Myocyte (in vitro differentiated cells): ENCODE results near the gene MCM3AP. TPM values are rescaled to one million over a fixed set of nuclear protein-coding genes. Genes with fewer than 3 reads are reported as not detected.
"Not testable (repeated sequence)": the region's sequence is repeated elsewhere in the genome, so short reads cannot be mapped to it uniquely, and the experiment has no call there.

Source experiments
- DNase-seq: peaks from one replicate; pipeline ENCODE4 v3.0.0-alpha.2; 2012; ENCODE audit warnings: low read depth
- total RNA-seq: library from RNA; depleted of rRNA; stranded (reverse); fragments of >200 nt; gene quantifications from 2 replicates; pipeline ENCODE4 v1.2.3, GENCODE V29; 2014

Gene MCM3AP
- total RNA-seq, 1 donor from 2014 or later: 85.4 TPM

DNA sequence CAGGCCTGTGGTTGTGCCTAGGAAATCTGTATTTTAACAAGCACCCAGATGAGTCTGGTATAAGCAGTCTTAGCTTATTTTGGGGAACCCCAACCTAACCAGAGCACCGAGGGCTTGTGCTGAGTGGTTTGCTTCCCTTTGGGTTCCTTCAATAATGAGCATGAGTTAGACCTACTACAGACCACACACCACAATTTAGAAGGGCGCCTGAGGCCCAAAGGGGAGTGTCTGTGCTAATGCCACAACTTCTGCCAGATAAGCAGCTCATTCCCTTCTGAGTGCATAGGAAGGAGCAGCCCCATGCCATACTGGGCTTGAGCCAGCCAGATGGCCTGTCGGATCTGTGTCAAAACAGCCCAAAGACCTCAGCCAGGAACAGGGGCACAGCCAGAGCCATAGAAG, 41.5 kb downstream of the MCM3AP start:
- DNase-seq: no peak

DNA sequence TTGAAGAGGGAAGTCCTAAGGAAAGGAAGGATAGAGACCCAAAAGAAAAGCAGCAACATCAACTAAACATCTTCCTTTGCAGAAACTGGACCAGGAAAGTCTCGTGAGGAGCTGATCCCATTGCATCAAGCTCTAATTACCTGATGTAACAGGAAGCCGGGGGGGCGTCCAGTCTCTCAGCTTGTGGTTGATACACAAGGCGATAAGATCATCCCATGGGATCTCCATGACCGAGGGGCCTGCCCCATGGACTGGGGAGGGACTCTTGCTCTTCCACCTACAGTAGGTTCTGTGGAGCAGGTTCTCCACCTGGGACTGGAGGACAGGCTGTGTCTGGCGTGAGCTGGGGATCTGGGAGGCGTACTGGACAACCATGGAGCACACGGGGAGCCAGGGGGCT, 42.1 kb downstream of the MCM3AP start:
- no peak for DNase-seq

DNA sequence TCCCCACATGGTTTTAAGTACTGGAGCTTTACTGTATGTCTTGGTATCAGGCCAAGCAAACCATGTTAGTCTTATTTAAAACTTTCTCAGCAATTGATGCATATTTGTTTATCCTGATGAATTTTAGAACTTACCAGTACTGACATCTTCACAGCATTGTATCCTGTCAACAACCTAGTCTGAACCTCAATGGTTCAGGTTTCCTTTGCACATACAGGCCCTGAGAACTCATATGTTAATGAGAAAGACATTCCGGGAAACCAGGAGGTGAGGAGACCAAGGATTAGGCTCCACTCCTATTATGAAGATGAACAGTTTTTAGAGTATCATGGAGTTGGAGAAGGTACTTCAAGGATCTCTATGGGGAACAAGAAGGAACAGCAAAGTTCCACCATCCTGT, 43.8 kb downstream of the MCM3AP start:
- not testable (repeated sequence) for DNase-seq

DNA sequence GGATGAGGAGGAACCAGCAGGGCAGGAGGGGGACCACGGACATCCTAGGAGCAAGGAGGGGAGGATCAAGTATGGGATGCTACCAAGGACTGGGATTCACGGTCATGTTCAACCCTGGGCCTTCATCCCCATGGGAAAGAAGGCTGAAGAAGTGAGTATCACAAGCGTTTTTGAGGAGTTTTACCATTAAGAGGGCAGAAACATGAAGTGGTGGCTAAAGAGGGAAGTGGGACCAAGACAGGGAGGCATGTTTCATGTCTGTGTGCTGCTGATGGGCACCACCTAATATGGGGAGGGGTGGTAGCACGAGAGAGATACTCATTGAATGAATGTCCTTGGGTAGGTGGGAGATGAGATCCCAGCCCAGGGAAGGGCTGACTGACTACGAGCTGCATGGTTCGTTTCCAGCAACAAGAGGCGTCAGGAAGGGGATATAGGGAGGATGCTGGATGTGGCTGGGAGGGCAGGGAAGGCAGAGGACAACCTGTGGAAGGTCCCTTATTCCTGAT, 45.5 kb downstream of the MCM3AP start:
- DNase-seq: no peak

DNA sequence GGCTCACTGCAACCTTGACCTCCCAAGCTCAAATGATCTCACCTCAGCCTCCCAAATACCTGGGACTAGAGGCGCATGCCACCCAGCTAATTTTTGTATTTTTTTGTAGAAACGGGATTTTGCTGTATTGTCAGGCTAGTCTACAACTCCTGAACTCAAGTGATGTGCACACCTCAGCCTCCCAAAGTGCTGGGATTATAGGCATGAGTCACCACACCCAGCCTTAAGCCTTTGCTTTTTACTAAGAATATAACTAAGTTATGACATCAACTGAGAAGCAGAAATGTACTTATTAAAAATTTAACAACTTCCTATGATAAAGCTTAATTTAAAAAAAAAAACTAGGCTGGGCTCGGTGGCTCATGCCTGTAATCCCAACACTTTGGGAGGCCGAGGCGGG, 47.9 kb downstream of the MCM3AP start:
- no peak for DNase-seq

DNA sequence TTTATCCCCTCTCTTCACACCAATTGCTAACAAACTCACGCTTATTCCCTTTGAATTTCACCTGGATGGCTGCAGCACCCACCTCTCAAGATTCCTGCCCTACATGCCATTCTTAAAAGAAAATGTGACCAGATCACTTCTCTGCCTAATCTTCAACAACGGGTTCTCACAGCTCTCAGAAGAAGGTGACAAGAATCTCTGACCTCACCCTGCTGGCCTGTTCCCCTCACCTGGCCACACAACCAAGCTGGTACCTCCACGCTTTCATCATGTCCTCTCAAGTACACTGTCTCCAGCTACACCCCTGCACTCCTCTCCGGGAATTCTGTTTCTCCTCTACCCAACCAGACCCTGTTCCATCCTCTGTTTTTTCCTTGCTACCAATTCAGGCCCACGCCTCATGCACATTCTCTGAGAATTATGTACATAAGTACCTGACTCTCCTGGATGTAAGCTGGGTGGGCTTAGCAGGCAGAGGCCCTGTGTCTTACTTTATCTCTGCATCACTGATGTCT, 50.9 kb downstream of the MCM3AP start:
- no peak for DNase-seq

DNA sequence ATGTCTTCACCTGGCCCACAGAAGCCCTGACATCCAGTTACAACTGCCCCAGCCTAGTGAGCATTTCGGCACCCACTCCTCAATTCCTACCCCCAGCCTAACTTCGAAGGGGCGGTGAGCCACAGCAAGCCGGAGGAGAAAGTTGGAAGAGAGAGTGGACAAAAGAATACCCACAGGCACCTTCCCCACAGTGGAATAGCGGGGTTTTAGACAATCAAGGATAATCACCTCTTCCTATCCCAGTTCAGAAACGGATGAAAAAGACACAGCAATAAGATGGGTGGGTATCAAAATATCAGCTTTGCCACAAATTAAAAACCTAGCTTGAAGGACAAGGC, 55.5 kb downstream of the MCM3AP start:
- no peak for DNase-seq

DNA sequence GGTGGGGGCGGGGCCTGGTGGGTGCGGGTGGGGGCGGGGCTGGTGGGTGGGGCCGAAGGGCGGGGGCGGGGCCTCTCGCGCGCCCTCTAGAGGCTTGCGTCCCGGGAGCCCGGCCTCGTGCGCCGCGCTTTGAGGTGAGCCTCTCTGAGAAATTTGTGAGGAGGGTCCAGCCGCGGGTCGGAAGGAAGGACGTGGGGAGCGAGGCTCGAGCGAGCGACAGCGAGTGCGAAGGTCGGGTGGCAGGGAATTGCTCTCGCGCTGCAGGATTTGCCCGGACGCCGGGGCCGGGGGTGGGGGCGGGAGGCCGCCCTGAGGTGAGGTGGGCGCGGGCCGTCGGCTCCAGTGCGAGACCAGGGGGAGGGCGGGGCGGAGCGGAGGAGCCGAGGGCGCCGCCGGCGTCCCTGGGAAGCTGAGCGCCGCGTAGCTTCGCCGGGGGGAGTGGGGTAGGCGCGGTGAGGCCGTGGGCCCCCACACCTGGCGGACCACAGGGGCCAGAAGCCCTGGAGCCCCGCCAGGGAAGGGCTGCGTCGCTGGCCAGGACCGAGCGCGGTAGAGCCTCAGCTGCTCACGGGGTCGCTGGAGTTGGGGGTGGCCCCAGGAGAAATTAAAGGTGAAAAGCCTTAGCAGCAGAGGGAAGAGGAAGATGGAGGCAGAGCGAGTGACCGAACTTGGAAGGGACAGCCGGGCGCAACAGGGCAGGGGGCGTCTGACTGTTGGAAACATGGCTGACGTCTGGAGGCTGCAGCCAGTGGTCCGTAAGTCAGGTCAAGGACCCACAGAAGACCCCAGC, 56.1 kb downstream of the MCM3AP start:
- DNase-seq: no peak

DNA sequence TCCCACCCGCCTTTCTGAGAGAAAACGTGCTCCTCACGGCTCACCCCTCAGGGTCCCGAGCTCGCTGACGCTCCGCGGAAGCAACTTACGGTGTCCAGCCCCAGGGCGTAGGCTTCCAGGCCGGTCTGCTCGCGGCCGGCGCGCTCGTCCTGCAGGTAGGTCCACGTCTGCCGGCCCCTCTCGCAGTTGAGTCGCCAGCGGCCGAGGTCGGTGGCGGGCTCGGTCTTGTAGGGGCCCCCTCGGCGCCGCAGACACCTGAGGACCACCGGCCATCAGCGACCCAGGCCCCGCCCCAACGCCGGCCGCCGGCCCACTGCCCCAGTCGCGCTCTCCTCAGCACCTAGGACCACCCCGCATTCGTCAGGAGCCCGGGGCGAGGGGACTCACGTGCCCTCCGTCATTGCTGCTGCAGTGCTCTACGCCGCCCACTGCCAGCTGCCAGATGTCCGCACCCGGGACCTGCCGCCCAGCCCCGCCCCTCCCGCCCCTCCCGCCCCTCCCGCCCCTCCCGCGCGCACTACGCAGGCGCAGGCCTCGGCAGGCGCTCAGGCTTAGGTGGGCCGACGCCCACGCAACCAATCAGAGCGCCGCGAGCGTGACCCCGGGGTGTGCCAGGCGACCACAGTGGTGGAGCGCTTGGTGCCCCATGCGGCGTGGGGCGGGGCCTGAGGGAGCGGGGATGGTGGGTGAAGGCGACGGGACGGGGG, 56.9 kb downstream of the MCM3AP start, which contains the start of gene LSS:
LSS (minus strand) TSS at position 430 of the 707 bp plus-strand sequence; CDS start at position 401, 29 bp downstream.
- DNase-seq: peak; percentile 98

DNA sequence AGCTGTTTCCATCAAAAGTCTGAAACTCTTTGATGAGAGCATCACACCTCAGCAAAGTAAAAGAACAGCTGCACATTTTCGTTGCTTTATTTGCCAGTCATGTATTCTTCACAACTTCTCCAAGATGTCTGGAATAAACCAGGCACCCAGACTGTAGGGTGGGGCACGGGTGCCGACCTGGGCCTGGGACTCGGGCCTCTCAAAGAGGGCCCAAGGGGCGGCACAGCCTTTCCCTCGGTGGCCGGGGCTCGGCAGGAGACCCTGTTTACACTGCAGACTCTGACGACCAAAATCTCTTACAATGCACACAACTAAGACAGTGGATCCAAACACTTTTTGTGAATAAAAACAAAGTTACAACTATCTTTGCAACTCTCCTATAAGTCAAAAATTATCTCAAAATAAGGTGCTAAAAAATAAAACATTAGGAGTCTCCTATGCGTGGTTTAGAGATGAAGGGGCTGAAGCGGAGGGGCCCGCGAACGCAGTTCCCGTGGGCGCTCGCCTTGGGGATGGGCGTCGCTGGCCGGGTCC, 57.5 kb downstream of the MCM3AP start:
- no peak for DNase-seq

DNA sequence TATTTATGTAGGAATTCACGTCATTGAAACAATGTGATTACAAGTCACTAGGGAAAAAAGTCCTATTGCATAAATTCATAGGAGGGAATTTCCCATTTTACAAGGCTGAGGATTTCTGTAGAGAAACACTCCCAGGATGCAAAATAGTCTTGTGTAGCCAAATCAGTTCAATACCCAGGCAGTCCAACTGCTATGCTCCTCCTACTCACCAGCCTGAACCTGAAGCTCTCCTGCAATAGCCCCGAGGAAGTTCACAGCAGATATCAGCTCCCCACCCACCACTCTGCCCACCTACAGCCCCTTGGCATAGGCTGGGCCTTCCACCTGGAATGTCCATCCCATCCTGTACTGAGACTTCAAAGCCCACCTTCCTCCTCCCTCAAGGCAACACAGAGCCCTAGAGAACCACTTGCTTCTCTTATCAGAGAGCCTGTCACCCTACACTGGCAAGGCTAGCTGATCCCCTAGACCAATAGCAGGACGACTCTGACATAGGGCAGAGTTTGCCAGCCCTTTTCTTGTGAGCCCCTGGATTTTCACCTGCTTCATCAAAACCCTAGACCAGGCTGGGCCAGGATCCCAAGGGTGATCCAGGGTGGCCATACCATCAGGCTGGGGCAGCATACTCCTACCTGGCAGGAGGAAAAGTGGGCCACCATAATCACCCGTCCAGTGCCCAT, 58.4 kb downstream of the MCM3AP start:
- DNase-seq: no peak

DNA sequence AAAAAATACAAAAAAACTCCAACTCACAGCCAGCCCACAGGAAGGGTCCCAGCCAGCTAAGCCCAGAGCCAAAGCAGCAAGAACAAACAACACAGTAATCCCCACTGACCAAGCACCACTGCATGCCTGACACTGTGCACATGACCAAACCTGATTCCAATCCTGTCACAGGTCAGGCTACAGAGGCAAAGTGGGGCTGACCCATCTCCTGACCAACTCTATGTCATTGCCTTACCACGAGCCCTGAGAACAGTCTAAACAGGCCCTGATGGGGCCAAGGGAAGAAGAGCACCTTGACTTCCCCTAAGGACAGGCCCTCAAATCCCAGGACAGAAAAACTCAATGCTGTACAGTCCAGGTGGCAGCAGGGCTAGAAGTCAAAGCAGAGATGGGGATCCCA, 59.3 kb downstream of the MCM3AP start:
- no peak for DNase-seq

DNA sequence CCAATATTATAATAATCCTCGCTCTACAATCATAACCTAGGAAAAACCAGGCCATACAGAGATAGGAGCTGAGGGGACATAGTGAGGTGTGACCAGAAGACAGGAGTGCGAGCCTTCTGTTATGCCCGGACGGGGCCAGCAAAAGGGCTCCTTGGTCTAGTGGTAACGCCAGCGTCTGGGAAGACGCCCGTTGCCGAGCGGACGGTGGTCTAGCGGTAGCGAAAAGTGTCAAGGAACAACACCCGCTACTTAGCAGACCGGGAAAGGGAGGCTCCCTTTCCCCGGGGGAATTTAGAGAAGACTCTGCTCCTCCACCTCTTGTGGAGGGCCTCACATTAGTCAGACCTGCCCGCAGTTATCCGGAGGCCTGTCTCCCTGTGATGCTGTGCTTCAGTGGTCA, 61.8 kb downstream of the MCM3AP start:
- DNase-seq: not testable (repeated sequence)

DNA sequence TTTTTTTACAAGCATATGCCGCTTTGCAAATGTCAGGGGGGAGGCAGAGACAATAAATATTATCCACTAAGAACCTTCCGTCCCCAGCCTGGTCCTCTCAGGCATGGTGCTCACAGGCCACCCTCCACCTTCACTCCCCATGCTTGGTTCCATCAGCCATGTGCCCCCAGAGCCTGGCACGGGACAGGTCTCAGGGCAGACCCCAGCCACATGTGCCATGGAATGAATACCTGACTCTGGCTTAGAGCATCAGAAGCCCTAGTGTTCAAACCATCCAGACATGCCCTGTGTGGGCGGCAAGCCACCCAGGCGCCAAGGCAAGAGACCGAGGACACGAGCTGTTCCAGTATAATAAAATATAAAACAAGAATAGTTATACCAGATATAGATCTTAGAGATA, 62.2 kb downstream of the MCM3AP start:
- no peak for DNase-seq

DNA sequence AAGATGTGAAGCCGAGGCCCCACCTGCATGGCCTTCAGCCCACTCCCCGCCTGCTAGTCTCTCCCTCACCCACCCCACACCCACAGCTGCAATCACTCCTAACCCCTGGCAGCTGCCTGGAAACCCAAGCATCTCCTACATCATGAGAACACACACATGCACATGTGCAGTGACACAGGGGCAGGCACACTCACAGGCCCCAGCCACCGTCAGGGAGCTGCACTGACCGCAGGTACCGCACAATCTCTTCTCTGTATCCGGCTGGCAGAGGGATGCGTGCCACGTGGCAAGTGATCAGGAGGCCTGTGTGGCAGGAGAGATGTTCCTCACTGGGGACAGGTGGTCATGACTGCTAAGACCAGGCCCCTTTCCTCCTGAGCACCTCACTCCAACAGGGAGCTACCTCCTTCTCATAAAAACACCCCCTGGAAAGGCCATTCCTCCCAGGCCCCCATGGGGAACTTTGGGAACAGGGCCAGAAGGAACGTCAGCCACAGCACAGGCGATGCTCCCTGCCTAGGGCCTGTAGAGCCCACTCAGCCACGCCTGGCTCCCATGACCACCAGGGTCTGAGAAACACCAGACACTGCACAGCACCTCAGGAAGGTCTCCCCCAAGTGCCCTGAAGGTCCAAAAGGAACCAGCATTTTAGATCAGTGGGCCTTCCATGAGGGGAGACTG, 62.8 kb downstream of the MCM3AP start:
- no peak for DNase-seq

DNA sequence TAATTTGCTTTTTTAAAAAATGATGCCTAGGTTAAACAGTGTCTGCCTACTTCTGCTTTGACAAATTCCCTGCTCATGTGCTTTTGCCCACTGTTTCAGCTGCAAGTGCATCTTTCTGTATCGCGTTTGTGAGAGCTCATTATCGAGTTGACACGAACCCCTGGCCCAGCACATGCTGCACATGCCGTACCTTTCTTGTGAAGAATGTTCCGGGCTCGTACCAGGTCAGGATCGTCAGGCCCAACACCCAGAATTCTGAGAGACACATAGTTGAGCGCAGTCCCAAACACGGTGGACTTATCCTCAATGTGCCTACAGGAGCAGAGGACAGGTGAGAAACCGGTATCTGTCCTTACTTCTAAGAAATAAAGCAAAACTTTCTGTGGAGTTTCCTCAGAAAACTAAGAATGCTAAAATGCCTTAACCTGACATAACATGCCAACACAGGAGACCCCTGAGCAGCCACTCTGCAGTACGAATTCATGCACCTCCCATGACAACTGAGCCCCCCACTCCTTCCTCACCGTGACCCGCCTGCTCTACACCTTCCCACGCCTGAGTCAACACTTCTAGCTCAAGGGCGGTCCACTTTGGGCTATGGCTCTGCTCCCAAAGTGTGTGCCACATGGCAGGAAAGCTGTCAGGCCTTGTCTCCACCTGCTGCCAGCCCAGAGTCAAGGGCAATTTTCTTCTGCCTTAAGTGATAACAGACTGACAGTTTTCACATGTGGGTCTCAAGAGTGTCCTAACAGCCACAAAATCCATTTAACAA, 63.6 kb downstream of the MCM3AP start:
- no peak for DNase-seq

DNA sequence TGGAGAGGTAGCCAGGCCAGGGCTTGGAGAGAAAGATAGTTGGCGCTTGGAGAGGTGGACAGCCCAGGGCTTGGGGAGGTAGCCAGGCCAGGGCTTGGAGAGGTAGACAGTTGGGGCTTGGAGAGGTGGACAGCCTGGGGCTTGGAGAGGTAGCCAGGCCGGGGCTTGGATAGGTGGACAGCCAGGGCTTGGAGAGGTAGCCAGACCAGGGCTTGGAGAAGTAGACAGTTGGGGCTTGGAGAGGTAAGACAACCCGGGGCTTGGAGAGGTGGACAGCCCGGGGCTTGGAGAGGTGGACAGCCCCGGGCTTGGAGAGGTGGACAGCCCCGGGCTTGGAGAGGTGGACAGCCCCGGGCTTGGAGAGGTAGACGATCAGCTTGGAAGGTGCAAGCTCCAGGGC, 64.6 kb downstream of the MCM3AP start:
- DNase-seq: no peak

DNA sequence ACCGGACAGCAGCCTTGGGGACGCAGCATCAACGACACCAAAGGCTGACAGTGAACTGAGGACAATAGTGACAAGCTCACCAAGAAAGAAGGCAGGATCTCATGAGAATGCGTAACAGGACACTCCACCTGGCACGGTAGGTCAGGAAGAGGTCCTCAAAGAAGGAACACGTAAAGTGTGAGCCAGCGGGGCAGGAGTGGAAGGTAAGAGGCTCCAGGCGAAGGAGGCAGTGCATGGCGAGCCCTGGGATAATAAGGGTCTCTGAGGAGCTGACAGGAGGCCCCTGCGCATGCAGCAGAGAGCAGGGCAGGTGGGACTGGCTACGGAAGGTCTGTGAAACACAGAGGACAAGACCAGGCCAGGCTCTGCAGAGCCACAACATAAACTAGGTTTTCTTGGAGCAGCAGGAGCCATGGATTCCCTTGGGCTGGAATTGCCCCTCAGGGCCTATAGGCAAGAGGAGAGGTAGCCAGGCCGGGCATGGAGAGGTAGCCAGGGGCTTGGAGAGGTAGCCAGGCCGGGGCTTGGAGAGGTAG, 65.1 kb downstream of the MCM3AP start:
- DNase-seq: no peak

DNA sequence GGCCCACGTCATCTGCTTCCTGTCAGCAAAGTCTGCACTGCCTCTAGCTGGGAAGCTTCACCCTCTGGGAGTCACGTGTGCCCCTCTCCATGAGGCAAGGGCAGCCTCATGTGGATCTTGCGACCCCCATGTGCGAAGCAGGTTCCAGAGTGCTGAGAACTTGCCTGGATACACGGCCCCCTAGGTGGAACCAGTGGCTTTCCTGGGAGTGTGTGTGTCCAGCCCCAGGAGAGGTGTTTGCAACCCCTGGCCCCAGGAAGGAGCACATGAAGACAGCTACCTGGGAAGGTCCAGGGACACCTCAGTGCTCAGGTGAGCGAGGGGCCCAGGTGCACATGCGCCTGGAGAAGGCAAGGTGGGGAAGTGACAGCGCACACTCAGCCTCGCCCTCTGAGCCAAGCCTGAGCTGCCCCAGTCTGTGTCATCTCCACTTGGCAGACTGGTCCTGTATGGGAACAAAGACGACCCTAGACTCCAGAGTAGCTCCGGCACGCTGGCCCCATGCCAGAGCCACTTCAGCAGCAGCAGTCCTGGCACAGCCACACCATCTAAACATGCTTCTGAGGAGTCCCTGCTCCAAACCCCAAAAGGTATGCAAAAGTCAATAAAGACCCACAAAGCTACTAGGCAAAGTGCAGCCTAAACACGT, 65.7 kb downstream of the MCM3AP start:
- DNase-seq: no peak
